Measurements from ENCODE around the gene GRAMD1B.

GRCh38 chr11:123566852-123567251 is 136.8 kb downstream of the GRAMD1B start:
- TF ChIP-seq CTCF (conservative IDR thresholded peaks at IDR 0.05 in 1 of 2, IDR thresholded peaks at IDR 0.05 in 1 of 2; ENCODE audit: low read depth in 1 of 2, low read length in 2 of 2) (no peak), EZH2 (IDR thresholded peaks at IDR 0.05; ENCODE audit: low read length, missing control alignments) (no peak)

Data from fibroblast of lung (primary cell).